Measurements from ENCODE around the gene NFATC1.

NFATC1 gene

GRCh38 chr18:79409313-79409712 lies 13.6 kb downstream of the NFATC1 start:
- 81 to 86% methylated on average over 3 of the region's 3 CpGs for WGBS, 2 experiments (ENCODE audit: insufficient coverage in 2 of 2)
- no peak overlapping the region for H3K4me3 ChIP-seq (ENCODE audit: extremely low read depth, insufficient read depth, low read length, poor library complexity, severe bottlenecking)
- peaks cover 20% of the 10 kb centered on the region for H3K4me1 ChIP-seq (ENCODE audit: control insufficient read depth, insufficient read depth, low read length, poor library complexity, severe bottlenecking)
- no peaks in the 10 kb centered on the region for H3K9me3 ChIP-seq (ENCODE audit: control insufficient read depth, low read length)
- no peak overlapping the region for H3K27ac ChIP-seq (ENCODE audit: low read depth, low read length, severe bottlenecking)
- H3K36me3 ChIP-seq (ENCODE audit: control insufficient read depth, insufficient read depth, low read length), result peaks cover 70% of the 10 kb centered on the region

GRCh38 chr18:79410171-79410641 lies 14.5 kb downstream of the NFATC1 start:
- H3K9me3 ChIP-seq (ENCODE audit: control insufficient read depth, low read length), result no peaks in the 10 kb centered on the region
- peaks cover 11% of the 10 kb centered on the region for H3K4me1 ChIP-seq (ENCODE audit: control insufficient read depth, insufficient read depth, low read length, poor library complexity, severe bottlenecking)
- no peak overlapping the region for H3K4me3 ChIP-seq (ENCODE audit: extremely low read depth, insufficient read depth, low read length, poor library complexity, severe bottlenecking)
- WGBS, 2 experiments (ENCODE audit: insufficient coverage in 2 of 2), result 95 to 96% methylated on average over 25 to 30 of the region's 30 CpGs
- H3K27ac ChIP-seq (ENCODE audit: low read depth, low read length, severe bottlenecking), result no peak overlapping the region
- H3K36me3 ChIP-seq (ENCODE audit: control insufficient read depth, insufficient read depth, low read length), result peaks cover 78% of the 10 kb centered on the region

- Histone ChIP-seq H3K4me3 (ENCODE audit: extremely low read depth, insufficient read depth, low read length, poor library complexity, severe bottlenecking) (no peak overlapping the region), H3K27ac (ENCODE audit: low read depth, low read length, severe bottlenecking) (no peak overlapping the region), H3K9me3 (ENCODE audit: control insufficient read depth, low read length) (no peaks in the 10 kb centered on the region), H3K4me1 (ENCODE audit: control insufficient read depth, insufficient read depth, low read length, poor library complexity, severe bottlenecking) (peaks cover 5% of the 10 kb centered on the region), H3K36me3 (ENCODE audit: control insufficient read depth, insufficient read depth, low read length) (peaks cover 86% of the 10 kb centered on the region)
- 97 to 98% methylated on average over 53 to 69 of the region's 84 CpGs for WGBS, 2 experiments (ENCODE audit: insufficient coverage in 2 of 2)
These were observed 15.2 kb downstream of the NFATC1 start for GRCh38 chr18:79410731-79411613.

GRCh38 chr18:79411614-79412526 lies 16.1 kb downstream of the NFATC1 start:
- Histone ChIP-seq H3K4me3 (ENCODE audit: extremely low read depth, insufficient read depth, low read length, poor library complexity, severe bottlenecking) (no peak overlapping the region), H3K36me3 (ENCODE audit: control insufficient read depth, insufficient read depth, low read length) (peaks cover 85% of the 10 kb centered on the region), H3K27ac (ENCODE audit: low read depth, low read length, severe bottlenecking) (no peak overlapping the region), H3K9me3 (ENCODE audit: control insufficient read depth, low read length) (no peaks in the 10 kb centered on the region), H3K4me1 (ENCODE audit: control insufficient read depth, insufficient read depth, low read length, poor library complexity, severe bottlenecking) (peaks cover 4% of the 10 kb centered on the region)
- WGBS, 2 experiments (ENCODE audit: insufficient coverage in 2 of 2), result 87% methylated on average over 36 to 41 of the region's 47 CpGs

- Histone ChIP-seq H3K36me3 (ENCODE audit: control insufficient read depth, insufficient read depth, low read length) (peaks cover 79% of the 10 kb centered on the region), H3K9me3 (ENCODE audit: control insufficient read depth, low read length) (no peaks in the 10 kb centered on the region), H3K27ac (ENCODE audit: low read depth, low read length, severe bottlenecking) (no peak overlapping the region), H3K4me3 (ENCODE audit: extremely low read depth, insufficient read depth, low read length, poor library complexity, severe bottlenecking) (no peak overlapping the region), H3K4me1 (ENCODE audit: control insufficient read depth, insufficient read depth, low read length, poor library complexity, severe bottlenecking) (peaks cover 4% of the 10 kb centered on the region)
- 95 to 98% methylated on average over 14 to 15 of the region's 16 CpGs for WGBS, 2 experiments (ENCODE audit: insufficient coverage in 2 of 2)
These were observed 17.3 kb downstream of the NFATC1 start for GRCh38 chr18:79413025-79413424.

- WGBS, 2 experiments (ENCODE audit: insufficient coverage in 2 of 2), result 94 to 95% methylated on average over 13 to 16 of the region's 16 CpGs
- H3K36me3 ChIP-seq (ENCODE audit: control insufficient read depth, insufficient read depth, low read length), result peaks cover 80% of the 10 kb centered on the region
- peaks cover 4% of the 10 kb centered on the region for H3K4me1 ChIP-seq (ENCODE audit: control insufficient read depth, insufficient read depth, low read length, poor library complexity, severe bottlenecking)
- no peak overlapping the region for H3K4me3 ChIP-seq (ENCODE audit: extremely low read depth, insufficient read depth, low read length, poor library complexity, severe bottlenecking)
- no peak overlapping the region for H3K27ac ChIP-seq (ENCODE audit: low read depth, low read length, severe bottlenecking)
- no peaks in the 10 kb centered on the region for H3K9me3 ChIP-seq (ENCODE audit: control insufficient read depth, low read length)
These were observed 17.7 kb downstream of the NFATC1 start for GRCh38 chr18:79413426-79413825.

- H3K27ac ChIP-seq (ENCODE audit: low read depth, low read length, severe bottlenecking), result no peak overlapping the region
- H3K4me3 ChIP-seq (ENCODE audit: extremely low read depth, insufficient read depth, low read length, poor library complexity, severe bottlenecking), result no peak overlapping the region
- WGBS, 2 experiments (ENCODE audit: insufficient coverage in 2 of 2), result 92 to 95% methylated on average over 9 of the region's 9 CpGs
- peaks cover 4% of the 10 kb centered on the region for H3K4me1 ChIP-seq (ENCODE audit: control insufficient read depth, insufficient read depth, low read length, poor library complexity, severe bottlenecking)
- H3K36me3 ChIP-seq (ENCODE audit: control insufficient read depth, insufficient read depth, low read length), result peaks cover 82% of the 10 kb centered on the region
- no peaks in the 10 kb centered on the region for H3K9me3 ChIP-seq (ENCODE audit: control insufficient read depth, low read length)
These were observed 18.2 kb downstream of the NFATC1 start for GRCh38 chr18:79413901-79414300.

GRCh38 chr18:79416022-79416676 lies 20.4 kb downstream of the NFATC1 start:
- 89% methylated on average over 19 to 24 of the region's 24 CpGs for WGBS, 2 experiments (ENCODE audit: insufficient coverage in 2 of 2)
- H3K36me3 ChIP-seq (ENCODE audit: control insufficient read depth, insufficient read depth, low read length), result peaks cover 81% of the 10 kb centered on the region

GRCh38 chr18:79416677-79417052 lies 20.9 kb downstream of the NFATC1 start:
- 85 to 96% methylated on average over 9 to 12 of the region's 12 CpGs for WGBS, 2 experiments (ENCODE audit: insufficient coverage in 2 of 2)

More at GRCh38 chr18:79416022-79416676, 20.4 kb downstream of the NFATC1 start:
- H3K4me3 ChIP-seq (ENCODE audit: extremely low read depth, insufficient read depth, low read length, poor library complexity, severe bottlenecking), result no peak overlapping the region
- H3K4me1 ChIP-seq (ENCODE audit: control insufficient read depth, insufficient read depth, low read length, poor library complexity, severe bottlenecking), result peaks cover 4% of the 10 kb centered on the region
- no peaks in the 10 kb centered on the region for H3K9me3 ChIP-seq (ENCODE audit: control insufficient read depth, low read length)
- H3K27ac ChIP-seq (ENCODE audit: low read depth, low read length, severe bottlenecking), result no peak overlapping the region

GRCh38 chr18:79418236-79418635 lies 22.5 kb downstream of the NFATC1 start:
- Histone ChIP-seq H3K36me3 (ENCODE audit: control insufficient read depth, insufficient read depth, low read length) (peaks cover 81% of the 10 kb centered on the region), H3K9me3 (ENCODE audit: control insufficient read depth, low read length) (no peaks in the 10 kb centered on the region), H3K4me3 (ENCODE audit: extremely low read depth, insufficient read depth, low read length, poor library complexity, severe bottlenecking) (no peak overlapping the region), H3K4me1 (ENCODE audit: control insufficient read depth, insufficient read depth, low read length, poor library complexity, severe bottlenecking) (peaks cover 5% of the 10 kb centered on the region), H3K27ac (ENCODE audit: low read depth, low read length, severe bottlenecking) (no peak overlapping the region)
- WGBS, 2 experiments (ENCODE audit: insufficient coverage in 2 of 2), result 97 to 98% methylated on average over 19 of the region's 19 CpGs

More at GRCh38 chr18:79416677-79417052, 20.9 kb downstream of the NFATC1 start:
- H3K36me3 ChIP-seq (ENCODE audit: control insufficient read depth, insufficient read depth, low read length), result peaks cover 83% of the 10 kb centered on the region
- no peaks in the 10 kb centered on the region for H3K9me3 ChIP-seq (ENCODE audit: control insufficient read depth, low read length)
- H3K4me1 ChIP-seq (ENCODE audit: control insufficient read depth, insufficient read depth, low read length, poor library complexity, severe bottlenecking), result peaks cover 4% of the 10 kb centered on the region
- H3K27ac ChIP-seq (ENCODE audit: low read depth, low read length, severe bottlenecking), result no peak overlapping the region
- no peak overlapping the region for H3K4me3 ChIP-seq (ENCODE audit: extremely low read depth, insufficient read depth, low read length, poor library complexity, severe bottlenecking)
